GM12878 (cell line): ENCODE data around the gene NDRG2. TPM values are rescaled to one million over a fixed set of nuclear protein-coding genes. Genes with fewer than 3 reads are reported as not detected.

Experiments used
- CREB1 ChIP-seq: IDR thresholded peaks from 2 replicates; pipeline ENCODE4 v1.6.1; 2012; ENCODE audit warnings: low read depth, mild to moderate bottlenecking, inconsistent platforms
- E4F1 ChIP-seq: fragments of 450-650 bp; IDR thresholded peaks from 2 replicates; pipeline ENCODE4 v1.6.1; 2018; ENCODE audit warnings: borderline replicate concordance, mild to moderate bottlenecking; ENCODE audit not compliant: partially characterized antibody
- HDAC6 ChIP-seq: fragments of 200-600 bp; sonication (generic); IDR thresholded peaks from one replicate; pipeline ENCODE4 v1.8.0; 2017; ENCODE audit warnings: antibody characterized with exemption; ENCODE audit not compliant: unreplicated experiment
- MEF2A ChIP-seq: IDR thresholded peaks from 2 replicates; pipeline ENCODE4 v1.6.1; 2011; ENCODE audit warnings: low read depth, mild to moderate bottlenecking, low read length, moderate library complexity; ENCODE audit not compliant: insufficient read depth
- POLR2A ChIP-seq: IDR thresholded peaks from 2 replicates; pipeline ENCODE4 v1.6.1; 2011; ENCODE audit warnings: low read depth, mild to moderate bottlenecking, low read length
- RAD21 ChIP-seq: IDR thresholded peaks from 2 replicates; pipeline ENCODE4 v1.6.1; 2011; ENCODE audit warnings: mild to moderate bottlenecking, low read depth, low read length, moderate library complexity; ENCODE audit not compliant: insufficient read depth
- RB1 ChIP-seq: fragments of 450-650 bp; formaldehyde crosslinking; IDR thresholded peaks from 2 replicates; pipeline ENCODE4 v1.6.1; 2017; ENCODE audit warnings: mild to moderate bottlenecking, borderline replicate concordance
- SREBF1 ChIP-seq: IDR thresholded peaks from 2 replicates; pipeline ENCODE4 v1.6.1; 2012; ENCODE audit warnings: mild to moderate bottlenecking, low read length
- SREBF2 ChIP-seq: IDR thresholded peaks from 2 replicates; pipeline ENCODE4 v1.6.1; 2012; ENCODE audit warnings: mild to moderate bottlenecking, low read length
- TARDBP ChIP-seq: IDR thresholded peaks from 2 replicates; pipeline ENCODE4 v1.6.1; 2016; ENCODE audit warnings: borderline replicate concordance
- TBL1XR1 ChIP-seq: IDR thresholded peaks from 2 replicates; pipeline ENCODE4 v1.6.1; 2012; ENCODE audit warnings: low read depth, low read length, improper control_type of control experiment
- polyA plus RNA-seq, 11 experiments: library from polyadenylated mRNA; depleted of rRNA in 4 of 11; unstranded in 6 of 11; stranded (reverse) in 5 of 11; fragments of >200 nt; fragmentation: Nextera tagmentation in 4 of 11; fragmentation: Illumina TruSeq in 1 of 11; extraction: Ambion mirVana in 4 of 11; extraction: Trizol in 1 of 11; gene quantifications; 1 replicate in 1 of 11; 2 replicates in 10 of 11; pipeline versions ENCODE4 v1.2.1 to v1.2.3, GENCODE V29; 2011 to 2016; ENCODE audit warnings: inconsistent platforms in 2 of 11, missing spikeins in 2 of 11, low read depth in 1 of 11
- total RNA-seq, 4 experiments: library from RNA; depleted of rRNA in 3 of 4; stranded (reverse); fragments of >200 nt in 3 of 4; fragmentation: Illumina TruSeq in 1 of 4; extraction: Trizol in 1 of 4; gene quantifications; 2 replicates each; pipeline versions ENCODE4 v1.2.1 to v1.2.3, GENCODE V29; 2013 to 2021
- TF ChIP-seq, protein P1 (sequence below): IDR thresholded peaks from 2 replicates; pipeline ENCODE4 v1.6.1; 2012; ENCODE audit warnings: low read depth, low read length, improper control_type of control experiment
- TF ChIP-seq, protein P2 (sequence below): fragments of 450-650 bp; IDR thresholded peaks from 2 replicates; pipeline ENCODE4 v1.6.1; 2017; ENCODE audit warnings: mild to moderate bottlenecking, low read depth, inconsistent platforms; ENCODE audit not compliant: poor library complexity, severe bottlenecking
- TF ChIP-seq, protein P3 (sequence below), 3 experiments: IDR thresholded peaks in 2 of 3; conservative IDR thresholded peaks in 1 of 3; 2 replicates each; pipeline ENCODE4 v1.5.1; 2011; ENCODE audit warnings: low read depth in 3 of 3, low read length in 3 of 3, mild to moderate bottlenecking in 3 of 3, control low read depth in 2 of 3, moderate library complexity in 2 of 3, inconsistent platforms in 1 of 3, mixed read lengths in 1 of 3; ENCODE audit not compliant: control insufficient read depth in 2 of 3, insufficient read depth in 1 of 3; ENCODE audit errors: extremely low read depth in 1 of 3
- TF ChIP-seq, protein P4 (sequence below): fragments of 450-650 bp; conservative IDR thresholded peaks from 2 replicates; pipeline ENCODE4 v1.6.1; 2017; ENCODE audit warnings: mild to moderate bottlenecking, moderate library complexity
- TF ChIP-seq, protein P5 (sequence below): IDR thresholded peaks from 2 replicates; pipeline ENCODE4 v1.6.1; 2012; ENCODE audit warnings: low read depth, low read length, improper control_type of control experiment

NDRG2 gene
- total and polyA plus RNA-seq, 10 of the 15 experiments (the other 5 are each of a cell fraction or from before 2014, with no cell fraction given): 0.15 to 0.49 TPM; not detected in 8

GRCh38 chr14:20989787-20990600 is 34.9 kb downstream of the NDRG2 start, which contains the start of gene METTL17 (continued):
- TF ChIP-seq, protein P1, sequence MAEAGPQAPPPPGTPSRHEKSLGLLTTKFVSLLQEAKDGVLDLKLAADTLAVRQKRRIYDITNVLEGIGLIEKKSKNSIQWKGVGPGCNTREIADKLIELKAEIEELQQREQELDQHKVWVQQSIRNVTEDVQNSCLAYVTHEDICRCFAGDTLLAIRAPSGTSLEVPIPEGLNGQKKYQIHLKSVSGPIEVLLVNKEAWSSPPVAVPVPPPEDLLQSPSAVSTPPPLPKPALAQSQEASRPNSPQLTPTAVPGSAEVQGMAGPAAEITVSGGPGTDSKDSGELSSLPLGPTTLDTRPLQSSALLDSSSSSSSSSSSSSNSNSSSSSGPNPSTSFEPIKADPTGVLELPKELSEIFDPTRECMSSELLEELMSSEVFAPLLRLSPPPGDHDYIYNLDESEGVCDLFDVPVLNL: 0 out of 2 replicates have a peak, but pooled peaks have one; percentile 10
- TF ChIP-seq POLR2A (peak; percentile 90), SREBF2 (peak; percentile 64), E4F1 (peak; percentile 21), SREBF1 (peak; percentile 70; the same call in 1 of the 2 replicates), HDAC6 (no peak), RAD21 (0 out of 2 replicates have a peak, but pooled peaks have one; percentile 6), MEF2A (0 out of 2 replicates have a peak, but pooled peaks have one; percentile 11), CREB1 (peak; percentile 85), TARDBP (0 out of 2 replicates have a peak, but pooled peaks have one; percentile 42), RB1 (0 out of 2 replicates have a peak, but pooled peaks have one; percentile 64), TBL1XR1 (peak; percentile 53; the same call in 1 of the 2 replicates)
- TF ChIP-seq, protein P2, sequence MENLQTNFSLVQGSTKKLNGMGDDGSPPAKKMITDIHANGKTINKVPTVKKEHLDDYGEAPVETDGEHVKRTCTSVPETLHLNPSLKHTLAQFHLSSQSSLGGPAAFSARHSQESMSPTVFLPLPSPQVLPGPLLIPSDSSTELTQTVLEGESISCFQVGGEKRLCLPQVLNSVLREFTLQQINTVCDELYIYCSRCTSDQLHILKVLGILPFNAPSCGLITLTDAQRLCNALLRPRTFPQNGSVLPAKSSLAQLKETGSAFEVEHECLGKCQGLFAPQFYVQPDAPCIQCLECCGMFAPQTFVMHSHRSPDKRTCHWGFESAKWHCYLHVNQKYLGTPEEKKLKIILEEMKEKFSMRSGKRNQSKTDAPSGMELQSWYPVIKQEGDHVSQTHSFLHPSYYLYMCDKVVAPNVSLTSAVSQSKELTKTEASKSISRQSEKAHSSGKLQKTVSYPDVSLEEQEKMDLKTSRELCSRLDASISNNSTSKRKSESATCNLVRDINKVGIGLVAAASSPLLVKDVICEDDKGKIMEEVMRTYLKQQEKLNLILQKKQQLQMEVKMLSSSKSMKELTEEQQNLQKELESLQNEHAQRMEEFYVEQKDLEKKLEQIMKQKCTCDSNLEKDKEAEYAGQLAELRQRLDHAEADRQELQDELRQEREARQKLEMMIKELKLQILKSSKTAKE: no peak
- TF ChIP-seq, protein P3, sequence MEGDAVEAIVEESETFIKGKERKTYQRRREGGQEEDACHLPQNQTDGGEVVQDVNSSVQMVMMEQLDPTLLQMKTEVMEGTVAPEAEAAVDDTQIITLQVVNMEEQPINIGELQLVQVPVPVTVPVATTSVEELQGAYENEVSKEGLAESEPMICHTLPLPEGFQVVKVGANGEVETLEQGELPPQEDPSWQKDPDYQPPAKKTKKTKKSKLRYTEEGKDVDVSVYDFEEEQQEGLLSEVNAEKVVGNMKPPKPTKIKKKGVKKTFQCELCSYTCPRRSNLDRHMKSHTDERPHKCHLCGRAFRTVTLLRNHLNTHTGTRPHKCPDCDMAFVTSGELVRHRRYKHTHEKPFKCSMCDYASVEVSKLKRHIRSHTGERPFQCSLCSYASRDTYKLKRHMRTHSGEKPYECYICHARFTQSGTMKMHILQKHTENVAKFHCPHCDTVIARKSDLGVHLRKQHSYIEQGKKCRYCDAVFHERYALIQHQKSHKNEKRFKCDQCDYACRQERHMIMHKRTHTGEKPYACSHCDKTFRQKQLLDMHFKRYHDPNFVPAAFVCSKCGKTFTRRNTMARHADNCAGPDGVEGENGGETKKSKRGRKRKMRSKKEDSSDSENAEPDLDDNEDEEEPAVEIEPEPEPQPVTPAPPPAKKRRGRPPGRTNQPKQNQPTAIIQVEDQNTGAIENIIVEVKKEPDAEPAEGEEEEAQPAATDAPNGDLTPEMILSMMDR (IDR thresholded peaks at IDR 0.05 in 2 of 3, conservative IDR thresholded peaks at IDR 0.05 in 1 of 3; ENCODE audit: control insufficient read depth in 2 of 3, extremely low read depth in 1 of 3, insufficient read depth in 1 of 3, low read depth in 3 of 3, low read length in 3 of 3): peak; percentile 7 to 43 (median 35); a peak in 5 of 6 replicates
- TF ChIP-seq, protein P4, sequence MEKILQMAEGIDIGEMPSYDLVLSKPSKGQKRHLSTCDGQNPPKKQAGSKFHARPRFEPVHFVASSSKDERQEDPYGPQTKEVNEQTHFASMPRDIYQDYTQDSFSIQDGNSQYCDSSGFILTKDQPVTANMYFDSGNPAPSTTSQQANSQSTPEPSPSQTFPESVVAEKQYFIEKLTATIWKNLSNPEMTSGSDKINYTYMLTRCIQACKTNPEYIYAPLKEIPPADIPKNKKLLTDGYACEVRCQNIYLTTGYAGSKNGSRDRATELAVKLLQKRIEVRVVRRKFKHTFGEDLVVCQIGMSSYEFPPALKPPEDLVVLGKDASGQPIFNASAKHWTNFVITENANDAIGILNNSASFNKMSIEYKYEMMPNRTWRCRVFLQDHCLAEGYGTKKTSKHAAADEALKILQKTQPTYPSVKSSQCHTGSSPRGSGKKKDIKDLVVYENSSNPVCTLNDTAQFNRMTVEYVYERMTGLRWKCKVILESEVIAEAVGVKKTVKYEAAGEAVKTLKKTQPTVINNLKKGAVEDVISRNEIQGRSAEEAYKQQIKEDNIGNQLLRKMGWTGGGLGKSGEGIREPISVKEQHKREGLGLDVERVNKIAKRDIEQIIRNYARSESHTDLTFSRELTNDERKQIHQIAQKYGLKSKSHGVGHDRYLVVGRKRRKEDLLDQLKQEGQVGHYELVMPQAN: peak; percentile 61
- TF ChIP-seq, protein P5, sequence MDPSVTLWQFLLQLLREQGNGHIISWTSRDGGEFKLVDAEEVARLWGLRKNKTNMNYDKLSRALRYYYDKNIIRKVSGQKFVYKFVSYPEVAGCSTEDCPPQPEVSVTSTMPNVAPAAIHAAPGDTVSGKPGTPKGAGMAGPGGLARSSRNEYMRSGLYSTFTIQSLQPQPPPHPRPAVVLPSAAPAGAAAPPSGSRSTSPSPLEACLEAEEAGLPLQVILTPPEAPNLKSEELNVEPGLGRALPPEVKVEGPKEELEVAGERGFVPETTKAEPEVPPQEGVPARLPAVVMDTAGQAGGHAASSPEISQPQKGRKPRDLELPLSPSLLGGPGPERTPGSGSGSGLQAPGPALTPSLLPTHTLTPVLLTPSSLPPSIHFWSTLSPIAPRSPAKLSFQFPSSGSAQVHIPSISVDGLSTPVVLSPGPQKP: peak; percentile 70; the same call in 1 of the 2 replicates
